Endodermal cell (in vitro differentiated cells): ENCODE results near the gene IDNK. TPM values are rescaled to one million over a fixed set of nuclear protein-coding genes. Genes with fewer than 3 reads are reported as not detected.

Source experiments
- DNase-seq: peaks from one replicate; pipeline ENCODE4 v3.0.0-alpha.2; 2017
- H3K27ac ChIP-seq: 2 replicates; pipeline ENCODE4 v1.5.1; 2013; ENCODE audit warnings: mild to moderate bottlenecking, low read depth, low read length, moderate library complexity
- H3K27me3 ChIP-seq: 2 replicates; pipeline ENCODE4 v1.6.1; 2013; ENCODE audit warnings: mild to moderate bottlenecking, low read length, moderate library complexity; ENCODE audit not compliant: insufficient read depth, control insufficient read depth, poor library complexity, severe bottlenecking
- H3K36me3 ChIP-seq: 2 replicates; pipeline ENCODE4 v1.7.0; 2013; ENCODE audit warnings: mild to moderate bottlenecking, low read length, moderate library complexity; ENCODE audit not compliant: control insufficient read depth, insufficient read depth
- H3K4me1 ChIP-seq: one replicate; pipeline ENCODE4 v1.7.0; 2013; ENCODE audit warnings: low read length; ENCODE audit not compliant: control insufficient read depth, insufficient read depth
- H3K4me3 ChIP-seq: 2 replicates; pipeline ENCODE4 v1.5.1; 2013; ENCODE audit warnings: mild to moderate bottlenecking, low read length, moderate library complexity
- H3K9ac ChIP-seq: 2 replicates; pipeline ENCODE4 v1.6.1; 2013; ENCODE audit warnings: mild to moderate bottlenecking, low read length, moderate library complexity; ENCODE audit not compliant: poor library complexity, severe bottlenecking; ENCODE audit errors: extremely low read depth
- H3K9me3 ChIP-seq: 2 replicates; pipeline ENCODE4 v1.6.1; 2013; ENCODE audit warnings: mild to moderate bottlenecking, low read length, moderate library complexity; ENCODE audit not compliant: control insufficient read depth
- H3K27ac Mint-ChIP-seq: 2 replicates; pipeline ENCODE4 v1.8.0; 2020; ENCODE audit warnings: mixed read lengths
- H3K27me3 Mint-ChIP-seq: 2 replicates; pipeline ENCODE4 v1.8.0; 2021; ENCODE audit warnings: mild to moderate bottlenecking, mixed read lengths; ENCODE audit not compliant: insufficient read depth
- H3K36me3 Mint-ChIP-seq: 2 replicates; pipeline ENCODE4 v1.8.0; 2020; ENCODE audit warnings: low read depth, mixed read lengths
- H3K4me1 Mint-ChIP-seq: 2 replicates; pipeline ENCODE4 v1.8.0; 2020; ENCODE audit warnings: mixed read lengths
- H3K4me3 Mint-ChIP-seq: 2 replicates; pipeline ENCODE4 v1.8.0; 2020; ENCODE audit warnings: mild to moderate bottlenecking, moderate library complexity, mixed read lengths
- H3K9me3 Mint-ChIP-seq: 2 replicates; pipeline ENCODE4 v1.8.0; 2020; ENCODE audit warnings: mild to moderate bottlenecking, mixed read lengths
- CTCF ChIP-seq: fragments of 200-600 bp; sonication (generic); conservative IDR thresholded peaks from 2 replicates; pipeline ENCODE4 v1.5.0; 2021; ENCODE audit warnings: antibody characterized with exemption, mild to moderate bottlenecking
- WGBS, 2 experiments: methylation state at CpG; one replicate each; pipeline versions ENCODE4 v1.1.5 to v1.1.7; 2013; ENCODE audit warnings: missing lambda C conversion rate in 2 of 2, mixed read lengths in 1 of 2; ENCODE audit not compliant: insufficient coverage in 1 of 2, insufficient read length in 1 of 2; 5-methylcytosine and 5-hydroxymethylcytosine counted together
- total RNA-seq, 2 donors: library from RNA; stranded (reverse); fragmentation: NEBNext Ultra II Directional in 1 of 2; extraction: Animal tissue kit (Norgen Biotek cat#: 25700) in 1 of 2; gene quantifications; 2 replicates in 1 of 2; 3 replicates in 1 of 2; pipeline ENCODE4 v1.2.1, GENCODE V29; 2021

The IDNK gene
- total RNA-seq, 2 donors from 2014 or later, result 1.6 TPM

DNA sequence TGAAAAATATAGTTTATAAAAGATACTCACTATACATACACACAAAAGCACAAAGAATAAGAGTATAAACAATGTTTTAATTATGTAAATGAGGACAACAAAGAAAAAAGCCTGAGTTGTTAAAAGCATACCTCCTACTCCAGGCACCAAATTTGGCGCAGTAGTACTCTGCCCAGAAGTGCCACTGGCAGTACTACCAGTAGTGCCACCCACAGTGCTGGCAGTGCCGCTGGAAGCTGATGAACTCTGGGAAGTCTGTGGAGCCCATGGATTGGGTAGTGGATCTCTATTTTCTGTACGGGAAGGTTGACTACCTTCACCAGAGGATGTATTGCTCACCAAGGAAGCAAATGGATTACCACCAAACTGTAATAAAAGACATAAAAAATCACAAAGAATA lies 54.7 kb downstream of the IDNK start:
- H3K36me3 ChIP-seq, result peaks cover 93% of the 10 kb centered on the region
- H3K27me3 ChIP-seq, result no peaks in the 10 kb centered on the region
- H3K4me1 ChIP-seq, result no peaks in the 10 kb centered on the region
- H3K9me3 ChIP-seq, result peaks cover 6% of the 10 kb centered on the region
- peaks cover 10% of the 10 kb centered on the region for H3K4me1 Mint-ChIP-seq
- H3K27ac ChIP-seq, result no peak overlapping the region
- WGBS, 2 experiments, result 97 to 100% methylated on average over 1 to 3 of the region's 3 CpGs
- H3K4me3 ChIP-seq, result no peak overlapping the region
- DNase-seq, result no peak
- no peak overlapping the region for H3K27ac Mint-ChIP-seq
- TF ChIP-seq CTCF, result no peak
- no peaks in the 10 kb centered on the region for H3K9me3 Mint-ChIP-seq
- no peak overlapping the region for H3K4me3 Mint-ChIP-seq
- no peak overlapping the region for H3K9ac ChIP-seq
- H3K27me3 Mint-ChIP-seq, result no peaks in the 10 kb centered on the region
- H3K36me3 Mint-ChIP-seq, result peaks cover 80% of the 10 kb centered on the region

DNA sequence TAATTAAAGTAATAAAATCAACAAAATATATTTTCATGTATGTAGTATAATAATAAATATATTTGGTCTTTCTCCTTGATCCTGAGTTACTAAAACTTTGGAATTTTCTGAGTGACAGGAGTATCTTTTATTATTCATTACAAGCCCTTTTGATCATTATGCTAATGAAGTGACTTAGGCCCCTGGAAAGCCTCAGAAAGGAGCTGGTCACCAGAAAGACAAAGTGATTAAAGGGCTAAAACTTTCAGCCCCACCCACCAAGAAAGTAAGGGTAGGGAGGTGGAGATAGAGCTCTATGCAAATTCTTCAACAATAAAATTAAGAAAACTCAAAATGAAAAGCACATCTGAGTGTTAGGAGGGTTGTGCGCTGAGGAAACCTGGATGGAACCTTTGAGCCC lies 57.3 kb downstream of the IDNK start:
- DNase-seq, result no peak
- Histone ChIP-seq H3K4me1 (no peaks in the 10 kb centered on the region), H3K36me3 (peaks cover 84% of the 10 kb centered on the region), H3K27ac (no peak overlapping the region), H3K4me3 (no peak overlapping the region), H3K9me3 (peaks cover 12% of the 10 kb centered on the region), H3K27me3 (no peaks in the 10 kb centered on the region), H3K9ac (no peak overlapping the region)
- Mint-ChIP-seq H3K27me3 (no peaks in the 10 kb centered on the region), H3K4me1 (peaks cover 15% of the 10 kb centered on the region), H3K36me3 (peaks cover 71% of the 10 kb centered on the region), H3K27ac (peak overlapping the region; percentile 55), H3K4me3 (no peak overlapping the region), H3K9me3 (no peaks in the 10 kb centered on the region)
- no peak for TF ChIP-seq CTCF
- 100% methylated on average over 1 of the region's 1 CpG; no CpG with 5 or more reads in 1 of the 2 experiments for WGBS, 2 experiments

- Mint-ChIP-seq H3K27ac (no peak overlapping the region), H3K4me3 (no peak overlapping the region), H3K27me3 (no peaks in the 10 kb centered on the region), H3K4me1 (peaks cover 15% of the 10 kb centered on the region), H3K9me3 (no peaks in the 10 kb centered on the region), H3K36me3 (peaks cover 64% of the 10 kb centered on the region)
- no peak for TF ChIP-seq CTCF
- no peak overlapping the region for H3K27ac ChIP-seq
- H3K36me3 ChIP-seq, result peaks cover 78% of the 10 kb centered on the region
- H3K27me3 ChIP-seq, result no peaks in the 10 kb centered on the region
- H3K4me1 ChIP-seq, result no peaks in the 10 kb centered on the region
- WGBS, 2 experiments, result 91 to 96% methylated on average over 1 to 2 of the region's 2 CpGs
- H3K9me3 ChIP-seq, result peaks cover 15% of the 10 kb centered on the region
- H3K9ac ChIP-seq, result no peak overlapping the region
- DNase-seq, result no peak
- no peak overlapping the region for H3K4me3 ChIP-seq
Measured at GRCh38 chr9:83681490-83681889, 58.5 kb downstream of the IDNK start.
